ENCODE measurements around the gene SMCO4. TPM values are rescaled to one million over a fixed set of nuclear protein-coding genes. Genes with fewer than 3 reads are reported as not detected.

SMCO4 gene
- total and polyA plus RNA-seq, 2 experiments from 2014 or later = 42.2 to 49.0 TPM

DNA sequence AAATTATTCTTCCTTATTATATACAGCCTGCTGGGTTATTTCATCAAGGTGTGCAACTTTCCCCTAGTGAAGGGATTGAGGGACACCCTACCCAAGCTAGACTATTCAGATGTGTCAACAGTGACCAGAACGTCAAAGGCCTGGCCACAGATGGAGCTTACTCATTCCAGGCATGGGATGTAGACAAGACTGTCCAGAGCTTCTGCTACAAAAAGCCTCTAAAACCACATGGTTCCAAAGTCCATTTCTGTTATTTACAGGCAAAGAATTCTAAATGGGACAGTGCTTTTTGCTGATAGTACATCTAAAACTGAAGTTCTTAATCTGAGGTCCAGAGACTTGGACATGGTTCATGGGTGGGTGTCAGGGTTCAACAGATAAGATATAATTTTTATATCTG lies 9.7 kb upstream of the SMCO4 start:
- H3K4me1 ChIP-seq (ENCODE audit: insufficient read depth) = no peaks in the 10 kb centered on the region
- no peak overlapping the region for H2AFZ ChIP-seq
- no peaks in the 10 kb centered on the region for H3K79me2 ChIP-seq (replicated peaks; ENCODE audit: insufficient read depth)
- DNase-seq (ENCODE audit: low spot score) (no peak), ATAC-seq (no peak)
- H3K27me3 Mint-ChIP-seq (ENCODE audit: insufficient read depth, low read depth, poor library complexity) = peaks cover 2% of the 10 kb centered on the region
- no peaks in the 10 kb centered on the region for H3K36me3 ChIP-seq (ENCODE audit: insufficient read depth)
- H3K4me3 ChIP-seq = no peak overlapping the region
- no peak overlapping the region for H3K27ac ChIP-seq (ENCODE audit: low read depth)
- TF ChIP-seq STAT1 (IDR thresholded peaks at IDR 0.05; ENCODE audit: unreplicated experiment) = no peak
- TF ChIP-seq CREB1 (CRISPR knock-in tag; IDR thresholded peaks at IDR 0.05; ENCODE audit: low read depth) = no peak
- TF ChIP-seq JUNB (IDR thresholded peaks at IDR 0.05; ENCODE audit: unreplicated experiment) = no peak
- TF ChIP-seq ZNF114 (CRISPR knock-in tag; IDR thresholded peaks at IDR 0.05) = no peak
- H3F3A ChIP-seq (replicated peaks; ENCODE audit: low read depth) = no peaks in the 10 kb centered on the region
- H3K4me1 Mint-ChIP-seq = no peaks in the 10 kb centered on the region; the same call in 2 of the 3 replicates
- H3K4me2 ChIP-seq = no peak overlapping the region
- H3K27me3 ChIP-seq (ENCODE audit: insufficient read depth) = no peaks in the 10 kb centered on the region
- H4K20me1 ChIP-seq (replicated peaks; ENCODE audit: insufficient read depth) = no peaks in the 10 kb centered on the region
- H3K27ac Mint-ChIP-seq = no peak overlapping the region
- no peak overlapping the region for H3K4me3 Mint-ChIP-seq
- H3K9me3 Mint-ChIP-seq = no peaks in the 10 kb centered on the region
- H3K36me3 Mint-ChIP-seq (ENCODE audit: low read depth) = no peaks in the 10 kb centered on the region
- no peaks in the 10 kb centered on the region for H3K9me2 ChIP-seq (ENCODE audit: insufficient read depth)

DNA sequence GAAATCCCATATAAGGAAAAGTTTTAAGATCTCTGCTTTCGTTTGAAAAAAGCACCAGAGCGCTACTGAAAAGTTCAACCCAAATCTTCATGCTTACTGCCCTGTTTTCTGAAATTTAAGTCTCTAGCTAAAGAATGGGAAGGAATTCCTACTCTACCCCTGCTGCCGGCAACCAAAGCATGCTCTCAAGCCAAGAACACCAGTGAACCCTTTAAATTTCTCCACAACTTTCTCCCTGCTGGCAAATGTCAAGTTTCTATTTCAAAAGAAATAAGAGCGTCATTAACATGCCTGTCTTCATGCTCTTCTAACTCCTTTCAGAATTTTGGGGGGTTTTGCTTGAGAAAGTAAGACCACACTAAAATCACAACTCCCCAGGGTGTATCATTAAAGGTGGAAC lies 6.8 kb upstream of the SMCO4 start:
- DNase-seq (ENCODE audit: low spot score) (no peak), ATAC-seq (no peak)
- no peaks in the 10 kb centered on the region for H3K79me2 ChIP-seq (replicated peaks; ENCODE audit: insufficient read depth)
- Mint-ChIP-seq H3K27me3 (ENCODE audit: insufficient read depth, low read depth, poor library complexity) (peaks cover 5% of the 10 kb centered on the region), H3K27ac (no peak overlapping the region), H3K4me1 (peaks cover 19% of the 10 kb centered on the region), H3K36me3 (ENCODE audit: low read depth) (no peaks in the 10 kb centered on the region), H3K9me3 (no peaks in the 10 kb centered on the region), H3K4me3 (no peak overlapping the region)
- no peaks in the 10 kb centered on the region for H3K9me2 ChIP-seq (ENCODE audit: insufficient read depth)
- no peaks in the 10 kb centered on the region for H4K20me1 ChIP-seq (replicated peaks; ENCODE audit: insufficient read depth)
- peaks cover 9% of the 10 kb centered on the region for H3K4me1 ChIP-seq (ENCODE audit: insufficient read depth)
- H3K36me3 ChIP-seq (ENCODE audit: insufficient read depth) = no peaks in the 10 kb centered on the region
- H3F3A ChIP-seq (replicated peaks; ENCODE audit: low read depth) = no peaks in the 10 kb centered on the region
- no peak overlapping the region for H3K4me2 ChIP-seq
- H3K27ac ChIP-seq (ENCODE audit: low read depth) = no peak overlapping the region
- no peak overlapping the region for H3K4me3 ChIP-seq
- peak overlapping the region; percentile 58 for H2AFZ ChIP-seq
- H3K27me3 ChIP-seq (ENCODE audit: insufficient read depth) = no peaks in the 10 kb centered on the region
- TF ChIP-seq ZNF331 (CRISPR knock-in tag; IDR thresholded peaks at IDR 0.05; ENCODE audit: low read depth) (no peak), POLR2AphosphoS5 (IDR thresholded peaks at IDR 0.05; ENCODE audit: low read depth) (no peak), JUNB (IDR thresholded peaks at IDR 0.05; ENCODE audit: unreplicated experiment) (no peak), EZH2 (IDR thresholded peaks at IDR 0.05; ENCODE audit: low read depth, unreplicated experiment) (no peak), CREB1 (CRISPR knock-in tag; IDR thresholded peaks at IDR 0.05; ENCODE audit: low read depth) (no peak), ZNF114 (CRISPR knock-in tag; IDR thresholded peaks at IDR 0.05) (no peak), EZH2phosphoT487 (IDR thresholded peaks at IDR 0.05; ENCODE audit: unreplicated experiment) (no peak), STAT1 (IDR thresholded peaks at IDR 0.05; ENCODE audit: unreplicated experiment) (no peak), NANOG (IDR thresholded peaks at IDR 0.05; ENCODE audit: borderline replicate concordance) (no peak)
- TF ChIP-seq, protein P1, sequence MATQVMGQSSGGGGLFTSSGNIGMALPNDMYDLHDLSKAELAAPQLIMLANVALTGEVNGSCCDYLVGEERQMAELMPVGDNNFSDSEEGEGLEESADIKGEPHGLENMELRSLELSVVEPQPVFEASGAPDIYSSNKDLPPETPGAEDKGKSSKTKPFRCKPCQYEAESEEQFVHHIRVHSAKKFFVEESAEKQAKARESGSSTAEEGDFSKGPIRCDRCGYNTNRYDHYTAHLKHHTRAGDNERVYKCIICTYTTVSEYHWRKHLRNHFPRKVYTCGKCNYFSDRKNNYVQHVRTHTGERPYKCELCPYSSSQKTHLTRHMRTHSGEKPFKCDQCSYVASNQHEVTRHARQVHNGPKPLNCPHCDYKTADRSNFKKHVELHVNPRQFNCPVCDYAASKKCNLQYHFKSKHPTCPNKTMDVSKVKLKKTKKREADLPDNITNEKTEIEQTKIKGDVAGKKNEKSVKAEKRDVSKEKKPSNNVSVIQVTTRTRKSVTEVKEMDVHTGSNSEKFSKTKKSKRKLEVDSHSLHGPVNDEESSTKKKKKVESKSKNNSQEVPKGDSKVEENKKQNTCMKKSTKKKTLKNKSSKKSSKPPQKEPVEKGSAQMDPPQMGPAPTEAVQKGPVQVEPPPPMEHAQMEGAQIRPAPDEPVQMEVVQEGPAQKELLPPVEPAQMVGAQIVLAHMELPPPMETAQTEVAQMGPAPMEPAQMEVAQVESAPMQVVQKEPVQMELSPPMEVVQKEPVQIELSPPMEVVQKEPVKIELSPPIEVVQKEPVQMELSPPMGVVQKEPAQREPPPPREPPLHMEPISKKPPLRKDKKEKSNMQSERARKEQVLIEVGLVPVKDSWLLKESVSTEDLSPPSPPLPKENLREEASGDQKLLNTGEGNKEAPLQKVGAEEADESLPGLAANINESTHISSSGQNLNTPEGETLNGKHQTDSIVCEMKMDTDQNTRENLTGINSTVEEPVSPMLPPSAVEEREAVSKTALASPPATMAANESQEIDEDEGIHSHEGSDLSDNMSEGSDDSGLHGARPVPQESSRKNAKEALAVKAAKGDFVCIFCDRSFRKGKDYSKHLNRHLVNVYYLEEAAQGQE (IDR thresholded peaks at IDR 0.05; ENCODE audit: unreplicated experiment) = no peak
- TF ChIP-seq, protein P2, sequence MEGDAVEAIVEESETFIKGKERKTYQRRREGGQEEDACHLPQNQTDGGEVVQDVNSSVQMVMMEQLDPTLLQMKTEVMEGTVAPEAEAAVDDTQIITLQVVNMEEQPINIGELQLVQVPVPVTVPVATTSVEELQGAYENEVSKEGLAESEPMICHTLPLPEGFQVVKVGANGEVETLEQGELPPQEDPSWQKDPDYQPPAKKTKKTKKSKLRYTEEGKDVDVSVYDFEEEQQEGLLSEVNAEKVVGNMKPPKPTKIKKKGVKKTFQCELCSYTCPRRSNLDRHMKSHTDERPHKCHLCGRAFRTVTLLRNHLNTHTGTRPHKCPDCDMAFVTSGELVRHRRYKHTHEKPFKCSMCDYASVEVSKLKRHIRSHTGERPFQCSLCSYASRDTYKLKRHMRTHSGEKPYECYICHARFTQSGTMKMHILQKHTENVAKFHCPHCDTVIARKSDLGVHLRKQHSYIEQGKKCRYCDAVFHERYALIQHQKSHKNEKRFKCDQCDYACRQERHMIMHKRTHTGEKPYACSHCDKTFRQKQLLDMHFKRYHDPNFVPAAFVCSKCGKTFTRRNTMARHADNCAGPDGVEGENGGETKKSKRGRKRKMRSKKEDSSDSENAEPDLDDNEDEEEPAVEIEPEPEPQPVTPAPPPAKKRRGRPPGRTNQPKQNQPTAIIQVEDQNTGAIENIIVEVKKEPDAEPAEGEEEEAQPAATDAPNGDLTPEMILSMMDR (conservative IDR thresholded peaks at IDR 0.05; ENCODE audit: low read depth in 2 of 2) = no peak
- TF ChIP-seq, protein P3, sequence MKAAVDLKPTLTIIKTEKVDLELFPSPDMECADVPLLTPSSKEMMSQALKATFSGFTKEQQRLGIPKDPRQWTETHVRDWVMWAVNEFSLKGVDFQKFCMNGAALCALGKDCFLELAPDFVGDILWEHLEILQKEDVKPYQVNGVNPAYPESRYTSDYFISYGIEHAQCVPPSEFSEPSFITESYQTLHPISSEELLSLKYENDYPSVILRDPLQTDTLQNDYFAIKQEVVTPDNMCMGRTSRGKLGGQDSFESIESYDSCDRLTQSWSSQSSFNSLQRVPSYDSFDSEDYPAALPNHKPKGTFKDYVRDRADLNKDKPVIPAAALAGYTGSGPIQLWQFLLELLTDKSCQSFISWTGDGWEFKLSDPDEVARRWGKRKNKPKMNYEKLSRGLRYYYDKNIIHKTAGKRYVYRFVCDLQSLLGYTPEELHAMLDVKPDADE (IDR thresholded peaks at IDR 0.05) = no peak

All from GM23338 (cell line).